NCI-H187 (cell line): ENCODE measurements around the gene PDYN.

Source experiments
- DNase-seq, 2 experiments: peaks; one replicate each; lab custom pipeline; 2025; lab: John Stamatoyannopoulos, UW

PDYN gene

GRCh38 chr20:1951436-1952115, 42.3 kb downstream of the PDYN start:
- no peak for DNase-seq

- DNase-seq: no peak
Observed at GRCh38 chr20:1950836-1951235, 43.0 kb downstream of the PDYN start.

GRCh38 chr20:1949347-1950100, 44.3 kb downstream of the PDYN start:
- DNase-seq: no peak

- DNase-seq: no peak
Observed at GRCh38 chr20:1947535-1947846, 46.4 kb downstream of the PDYN start.

GRCh38 chr20:1946762-1947534, 46.9 kb downstream of the PDYN start:
- no peak for DNase-seq

GRCh38 chr20:1946442-1946761, 47.5 kb downstream of the PDYN start:
- DNase-seq: no peak

GRCh38 chr20:1945660-1946059, 48.2 kb downstream of the PDYN start:
- no peak for DNase-seq

GRCh38 chr20:1945134-1945618, 48.7 kb downstream of the PDYN start:
- no peak for DNase-seq

- DNase-seq: no peak
Observed at GRCh38 chr20:1944345-1945091, 49.3 kb downstream of the PDYN start.

- no peak for DNase-seq
Observed at GRCh38 chr20:1943275-1944002, 50.4 kb downstream of the PDYN start.

- DNase-seq: no peak
Observed at GRCh38 chr20:1942486-1943274, 51.2 kb downstream of the PDYN start.

- no peak for DNase-seq
Observed at GRCh38 chr20:1942061-1942460, 51.8 kb downstream of the PDYN start.

- DNase-seq: no peak
Observed at GRCh38 chr20:1941226-1941625, 52.6 kb downstream of the PDYN start.

- no peak for DNase-seq
Observed at GRCh38 chr20:1940581-1940980, 53.3 kb downstream of the PDYN start.

GRCh38 chr20:1939270-1939595, 54.6 kb downstream of the PDYN start:
- DNase-seq: no peak

- DNase-seq: no peak
Observed at GRCh38 chr20:1938464-1939269, 55.2 kb downstream of the PDYN start.

GRCh38 chr20:1937316-1937976, 56.4 kb downstream of the PDYN start:
- no peak for DNase-seq

GRCh38 chr20:1935696-1936366, 58.0 kb downstream of the PDYN start:
- DNase-seq: no peak
